ENCODE measurements around the gene HDAC10.
"Not testable (repeated sequence)": the region's sequence is repeated elsewhere in the genome, so short reads cannot be mapped to it uniquely, and the experiment has no call there.

Gene HDAC10

GRCh38 chr22:50208939-50209892 lies 41.8 kb downstream of the HDAC10 start:
- in situ Hi-C loops (cut with HindIII; ENCODE audit: low sequenced_read_pairs): no loop called here
- TF ChIP-seq, protein P1, sequence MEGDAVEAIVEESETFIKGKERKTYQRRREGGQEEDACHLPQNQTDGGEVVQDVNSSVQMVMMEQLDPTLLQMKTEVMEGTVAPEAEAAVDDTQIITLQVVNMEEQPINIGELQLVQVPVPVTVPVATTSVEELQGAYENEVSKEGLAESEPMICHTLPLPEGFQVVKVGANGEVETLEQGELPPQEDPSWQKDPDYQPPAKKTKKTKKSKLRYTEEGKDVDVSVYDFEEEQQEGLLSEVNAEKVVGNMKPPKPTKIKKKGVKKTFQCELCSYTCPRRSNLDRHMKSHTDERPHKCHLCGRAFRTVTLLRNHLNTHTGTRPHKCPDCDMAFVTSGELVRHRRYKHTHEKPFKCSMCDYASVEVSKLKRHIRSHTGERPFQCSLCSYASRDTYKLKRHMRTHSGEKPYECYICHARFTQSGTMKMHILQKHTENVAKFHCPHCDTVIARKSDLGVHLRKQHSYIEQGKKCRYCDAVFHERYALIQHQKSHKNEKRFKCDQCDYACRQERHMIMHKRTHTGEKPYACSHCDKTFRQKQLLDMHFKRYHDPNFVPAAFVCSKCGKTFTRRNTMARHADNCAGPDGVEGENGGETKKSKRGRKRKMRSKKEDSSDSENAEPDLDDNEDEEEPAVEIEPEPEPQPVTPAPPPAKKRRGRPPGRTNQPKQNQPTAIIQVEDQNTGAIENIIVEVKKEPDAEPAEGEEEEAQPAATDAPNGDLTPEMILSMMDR (IDR thresholded peaks at IDR 0.05; ENCODE audit: low read depth, low read length, missing control alignments): no peak
- DNase-seq (ENCODE audit: low read depth): no peak
- no peak overlapping the region for H3K4me3 ChIP-seq (ENCODE audit: low read depth, low read length)

GRCh38 chr22:50208430-50208938 lies 42.6 kb downstream of the HDAC10 start:
- in situ Hi-C loops (cut with HindIII; ENCODE audit: low sequenced_read_pairs): no loop called here
- TF ChIP-seq, protein P1 (IDR thresholded peaks at IDR 0.05; ENCODE audit: low read depth, low read length, missing control alignments): no peak
- DNase-seq (ENCODE audit: low read depth): no peak
- no peak overlapping the region for H3K4me3 ChIP-seq (ENCODE audit: low read depth, low read length)

DNA sequence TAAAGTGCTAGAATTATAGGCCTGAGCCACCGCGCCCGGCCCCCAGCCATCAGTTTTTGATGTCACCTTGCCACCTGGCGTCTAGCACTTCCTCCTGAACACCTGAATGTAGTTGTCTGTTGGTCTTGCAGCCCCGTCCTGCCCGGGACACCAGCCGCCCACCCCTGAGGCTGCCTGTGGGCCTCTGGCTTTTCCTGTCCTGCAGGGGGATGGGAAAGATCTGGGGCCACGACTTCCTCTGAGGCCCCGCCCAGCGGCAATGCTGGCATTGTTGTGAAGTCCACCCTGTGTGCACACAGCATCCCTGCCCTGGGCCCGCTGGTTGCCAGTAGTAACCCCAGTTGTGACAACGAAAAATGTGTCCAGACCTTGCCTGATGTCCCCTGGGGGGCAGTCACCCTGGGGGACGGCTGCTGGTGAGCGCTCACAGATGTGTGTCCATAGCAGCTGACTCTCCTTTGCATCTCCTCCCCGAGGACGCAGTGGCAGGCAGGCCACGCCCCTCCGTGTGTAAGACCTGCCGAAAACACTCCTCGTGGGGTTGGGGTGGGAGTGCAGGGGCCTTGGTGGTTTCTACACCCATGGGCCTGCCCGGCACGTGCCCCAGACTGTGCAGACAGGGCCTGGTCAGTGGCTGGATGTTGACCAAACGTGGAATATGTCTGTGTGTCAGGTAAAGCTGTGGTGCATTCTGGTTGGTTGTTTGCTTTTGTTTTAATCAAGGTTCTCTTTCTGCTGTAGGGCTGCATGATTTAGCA lies 43.5 kb downstream of the HDAC10 start:
- in situ Hi-C loops (cut with HindIII; ENCODE audit: low sequenced_read_pairs): no loop called here
- no peak overlapping the region for H3K4me3 ChIP-seq (ENCODE audit: low read depth, low read length)
- no peak for DNase-seq (ENCODE audit: low read depth)
- TF ChIP-seq, protein P1 (IDR thresholded peaks at IDR 0.05; ENCODE audit: low read depth, low read length, missing control alignments): no peak

- H3K4me3 ChIP-seq (ENCODE audit: low read depth, low read length): no peak overlapping the region
- in situ Hi-C loops (cut with HindIII; ENCODE audit: low sequenced_read_pairs): no loop called here
- no peak for DNase-seq (ENCODE audit: low read depth)
- TF ChIP-seq, protein P1 (IDR thresholded peaks at IDR 0.05; ENCODE audit: low read depth, low read length, missing control alignments): peak; percentile 51
These were observed 44.5 kb downstream of the HDAC10 start for GRCh38 chr22:50206599-50206998.

DNA sequence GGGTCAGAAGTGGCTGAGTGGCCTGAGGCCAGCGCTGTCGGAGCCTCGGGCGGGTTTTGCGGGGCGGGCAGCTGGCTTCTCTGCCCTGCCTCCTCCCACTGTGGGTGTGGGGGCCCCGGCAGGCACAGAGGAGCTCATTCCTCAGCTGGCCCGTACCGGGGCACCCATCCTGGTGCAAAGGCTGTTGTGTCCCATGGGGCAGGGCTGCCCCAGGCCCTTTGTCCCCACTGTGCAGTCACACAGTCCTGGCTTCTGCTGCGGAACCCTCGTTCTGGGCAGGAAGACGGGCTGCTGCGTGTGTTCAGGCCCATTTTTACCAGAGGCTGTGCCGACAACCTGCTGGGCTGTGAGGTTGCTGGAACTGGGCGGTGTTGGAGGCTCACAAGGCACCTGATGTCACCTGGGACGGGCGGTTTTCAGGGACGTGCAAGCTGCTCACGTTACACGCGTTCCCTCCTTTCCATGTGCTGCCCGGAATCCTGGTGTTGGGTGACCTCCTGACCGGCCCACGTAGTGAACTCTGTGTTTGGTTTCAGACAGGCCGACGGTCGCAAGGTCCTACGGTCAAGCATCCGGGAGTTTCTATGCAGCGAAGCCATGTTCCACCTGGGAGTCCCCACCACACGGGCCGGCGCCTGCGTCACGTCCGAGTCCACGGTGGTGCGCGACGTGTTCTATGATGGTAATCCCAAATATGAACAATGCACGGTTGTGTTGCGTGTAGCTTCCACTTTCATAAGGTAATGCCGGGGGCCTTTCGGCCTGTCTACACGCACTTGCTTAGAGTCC lies 45.1 kb downstream of the HDAC10 start:
- TF ChIP-seq, protein P1 (IDR thresholded peaks at IDR 0.05; ENCODE audit: low read depth, low read length, missing control alignments): no peak
- no peak overlapping the region for H3K4me3 ChIP-seq (ENCODE audit: low read depth, low read length)
- in situ Hi-C loops (cut with HindIII; ENCODE audit: low sequenced_read_pairs): no loop called here
- no peak for DNase-seq (ENCODE audit: low read depth)

DNA sequence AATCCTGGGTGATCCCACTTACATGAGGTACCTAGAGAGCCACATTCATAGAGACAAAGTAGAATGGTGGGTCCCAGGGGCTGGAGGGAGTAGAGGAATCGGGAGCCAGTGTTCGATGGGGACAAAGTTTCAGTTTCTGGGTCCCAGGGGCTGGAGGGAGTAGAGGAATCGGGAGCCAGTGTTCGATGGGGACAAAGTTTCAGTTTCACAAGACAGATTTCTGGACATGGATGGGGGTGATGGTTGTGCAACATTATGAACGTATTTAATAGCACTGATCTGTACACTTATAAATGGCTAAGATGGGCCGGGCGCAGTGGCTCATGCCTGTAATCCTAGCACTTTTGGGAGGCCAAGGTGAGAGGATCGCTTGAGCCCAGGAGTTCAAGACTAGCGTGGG lies 46.1 kb downstream of the HDAC10 start:
- H3K4me3 ChIP-seq (ENCODE audit: low read depth, low read length); DNase-seq (ENCODE audit: low read depth); in situ Hi-C loops (cut with HindIII; ENCODE audit: low sequenced_read_pairs): not testable (repeated sequence)
